B cell (primary cell): ENCODE data around the gene DNAH8.

Experiments
- CTCF ChIP-seq: fragments of 200-600 bp; IDR thresholded peaks from one replicate; pipeline ENCODE4 v1.8.0; 2022; ENCODE audit warnings: antibody characterized with exemption, mild to moderate bottlenecking
- EZH2 ChIP-seq: IDR thresholded peaks from 2 replicates; pipeline ENCODE4 v1.6.1; 2012; ENCODE audit warnings: borderline replicate concordance, low read depth, mild to moderate bottlenecking, moderate library complexity, low read length; ENCODE audit not compliant: insufficient read depth, poor library complexity, severe bottlenecking

- no peak for TF ChIP-seq EZH2
- TF ChIP-seq CTCF: no peak
Observed at GRCh38 chr6:38944655-38945279, 229.7 kb downstream of the DNAH8 start.
